ENCODE results near the gene FBXO42. TPM values are rescaled to one million over a fixed set of nuclear protein-coding genes. Genes with fewer than 3 reads are reported as not detected.
A peak's percentile ranks its signal among the peaks of the same experiment; 100 is the strongest.

Gene FBXO42
- total and polyA plus RNA-seq, 9 of the 15 experiments (the other 6 are each of a cell fraction or from before 2014, with no cell fraction given), result 7.2 to 24.8 (median 17.4) TPM

- TF ChIP-seq ZBTB49 (CRISPR knock-in tag; IDR thresholded peaks at IDR 0.05; ENCODE audit: borderline replicate concordance), result peak; percentile 84; the same call in 1 of the 2 replicates
- no peak for TF ChIP-seq WHSC1 (IDR thresholded peaks at IDR 0.05; ENCODE audit: low read length)
- TF ChIP-seq RERE (CRISPR knock-in tag; IDR thresholded peaks at IDR 0.05; ENCODE audit: borderline replicate concordance), result no peak
- no peak for TF ChIP-seq DNMT1 (IDR thresholded peaks at IDR 0.05)
- no peak for TF ChIP-seq ZZZ3 (IDR thresholded peaks at IDR 0.05)
- TF ChIP-seq SIN3A (IDR thresholded peaks at IDR 0.05; ENCODE audit: borderline replicate concordance in 2 of 2, control insufficient read depth in 1 of 2, low read depth in 2 of 2, low read length in 2 of 2), result peak; percentile 0 to 73; a peak in 2 of 4 replicates
- peak; percentile 69; the same call in 1 of the 2 replicates for TF ChIP-seq ZNF232 (CRISPR knock-in tag; IDR thresholded peaks at IDR 0.05)
- TF ChIP-seq PRMT5 (CRISPR knock-in tag; IDR thresholded peaks at IDR 0.05), result 0 out of 2 replicates have a peak, but pooled peaks have one; percentile 50
- TF ChIP-seq FOXA1 (IDR thresholded peaks at IDR 0.05; ENCODE audit: borderline replicate concordance), result no peak
- TF ChIP-seq MAFK (IDR thresholded peaks at IDR 0.05; ENCODE audit: low read length), result peak; percentile 19; the same call in 1 of the 2 replicates
- no peak for TF ChIP-seq RBM34 (IDR thresholded peaks at IDR 0.05; ENCODE audit: borderline replicate concordance, insufficient read depth, low read length)
- no peak for TF ChIP-seq SNRNP70 (optimal IDR thresholded peaks at IDR 0.05; ENCODE audit: low read depth, low read length)
- TF ChIP-seq GABPA (tag; conservative IDR thresholded peaks at IDR 0.05; ENCODE audit: low read depth), result no peak; the same call in 1 of the 2 replicates
- no peak for TF ChIP-seq PHTF2 (CRISPR knock-in tag; IDR thresholded peaks at IDR 0.05)
- no peak for TF ChIP-seq TAF15 (IDR thresholded peaks at IDR 0.05; ENCODE audit: low read depth, low read length)
- peak; percentile 47; the same call in 1 of the 2 replicates for TF ChIP-seq SMC3 (conservative IDR thresholded peaks at IDR 0.05; ENCODE audit: insufficient read depth, low read depth, low read length)
- TF ChIP-seq NFE2 (IDR thresholded peaks at IDR 0.05; ENCODE audit: low read depth), result peak; percentile 15; the same call in 1 of the 2 replicates
- TF ChIP-seq DEAF1 (CRISPR knock-in tag; IDR thresholded peaks at IDR 0.05), result no peak
Observed at GRCh38 chr1:16351994-16352841, at the start of gene FBXO42 (continued).

Data from K562 (cell line).